HG02840 (cell line): ENCODE results near the gene KLHL22.
"Not testable (repeated sequence)": the region's sequence is repeated elsewhere in the genome, so short reads cannot be mapped to it uniquely, and the experiment has no call there.

ENCODE experiments used
- ATAC-seq: cut with Tn5 transposase; IDR thresholded peaks from one replicate; pipeline ENCODE4 v1.9.1; 2021; ENCODE audit warnings: mild to moderate bottlenecking, moderate library complexity, moderate number of reproducible peaks; ENCODE audit not compliant: unreplicated experiment, low FRiP score

Gene KLHL22

DNA sequence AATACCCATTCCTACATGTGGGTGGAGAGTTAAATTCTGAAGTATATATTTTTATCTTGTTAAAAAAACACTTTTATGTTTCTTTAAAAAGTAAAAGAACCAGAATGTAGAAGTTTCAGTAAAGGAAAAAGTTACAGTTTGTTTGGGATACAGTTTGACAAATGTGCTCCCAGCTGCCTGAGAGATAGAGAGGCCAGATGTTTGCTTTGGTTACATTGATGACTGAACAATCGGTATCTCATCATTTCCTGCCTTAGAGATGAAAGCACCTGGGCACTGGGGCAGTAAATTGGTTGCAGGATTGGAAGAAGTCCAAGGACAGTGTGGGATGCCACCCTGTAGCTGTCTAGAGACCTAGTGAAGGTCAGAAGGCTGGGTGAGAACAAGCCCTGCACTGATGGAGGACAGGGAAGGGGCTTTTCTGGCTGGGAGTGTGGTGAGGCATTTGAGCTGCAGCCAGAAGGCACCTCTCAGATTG lies 28.4 kb upstream of the KLHL22 start:
- no peak for ATAC-seq

DNA sequence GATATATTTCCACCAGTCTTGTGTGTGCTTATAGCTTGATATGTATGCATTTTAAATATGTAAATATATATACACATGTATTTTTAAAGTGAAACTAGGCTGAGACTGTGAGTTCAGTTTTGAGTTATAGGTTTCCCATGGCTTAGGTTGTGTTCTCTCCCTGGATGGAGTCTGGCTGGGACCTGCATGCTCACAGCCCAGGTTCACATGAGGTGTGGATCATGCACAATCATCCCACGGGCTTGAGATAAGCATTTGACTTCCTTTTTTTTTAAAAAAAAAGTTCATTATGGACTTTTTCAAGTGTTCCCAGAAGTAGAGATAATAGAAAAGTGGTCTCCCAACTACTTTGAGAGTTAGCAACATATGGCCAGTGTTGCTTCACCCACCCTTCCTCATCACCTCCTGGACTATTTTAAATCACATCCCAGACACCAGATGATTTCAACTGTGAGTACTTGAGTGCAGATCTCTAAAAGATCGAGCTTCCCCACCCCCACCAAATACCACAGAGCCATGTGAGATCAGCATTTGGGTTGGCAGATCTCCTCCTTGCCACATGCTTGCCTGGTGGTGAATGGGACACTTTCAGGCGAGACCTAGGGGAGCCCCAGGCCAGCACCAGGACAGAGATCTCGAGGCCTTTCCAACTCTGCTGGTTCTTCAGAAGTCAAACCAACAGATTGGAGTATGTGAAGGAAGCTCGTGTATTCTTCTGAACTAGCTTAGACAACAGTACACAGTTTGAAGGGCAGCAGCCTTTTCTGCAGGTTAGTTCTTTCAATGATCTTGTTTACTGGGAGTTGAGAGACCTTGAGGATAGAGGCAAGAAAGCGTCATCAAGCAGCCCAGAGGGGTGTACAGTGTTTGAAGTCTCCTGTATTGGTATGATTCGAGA lies 27.7 kb upstream of the KLHL22 start:
- ATAC-seq, result no peak

DNA sequence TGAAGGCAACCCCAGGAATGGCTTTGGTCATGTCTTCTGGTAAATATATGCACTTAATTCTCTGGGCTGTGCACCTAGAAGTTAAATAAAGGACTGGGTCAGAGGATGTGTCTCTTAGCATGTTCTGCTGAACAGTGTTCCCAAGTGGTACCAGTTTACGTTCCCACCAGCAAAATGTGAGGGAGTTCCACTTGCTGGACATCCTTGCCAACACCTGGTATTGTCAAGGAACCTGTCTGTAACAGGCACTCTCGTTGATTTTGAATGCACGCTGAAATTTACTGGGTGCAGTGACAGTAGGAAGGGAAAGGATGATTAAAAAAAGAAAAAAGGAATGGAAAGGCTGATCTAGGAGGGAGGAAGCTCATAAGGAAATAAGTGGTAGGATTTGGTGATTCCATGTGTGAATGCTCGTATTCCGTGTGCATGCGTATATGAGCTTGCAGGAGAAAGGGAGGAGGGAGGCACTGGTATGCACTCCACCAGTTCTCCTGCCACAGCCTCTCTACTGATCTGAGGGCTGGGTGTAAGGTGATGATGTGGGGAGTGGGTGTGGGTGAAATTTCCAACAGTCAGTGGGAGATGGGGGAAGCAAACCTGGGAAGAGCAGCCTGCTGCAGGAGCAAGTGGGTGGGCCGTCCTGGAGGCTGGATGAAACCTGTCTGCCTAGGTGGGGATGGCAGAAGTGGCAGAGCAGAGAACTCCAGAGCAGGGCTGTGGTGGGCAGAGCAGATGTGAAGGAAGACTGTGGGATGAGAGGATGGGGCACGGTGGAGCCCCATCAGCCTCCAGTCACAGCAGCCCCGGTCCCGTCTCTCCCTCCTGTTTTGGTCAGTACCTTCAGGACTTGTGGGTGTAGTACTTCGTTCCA lies 26.8 kb upstream of the KLHL22 start:
- ATAC-seq, result no peak

DNA sequence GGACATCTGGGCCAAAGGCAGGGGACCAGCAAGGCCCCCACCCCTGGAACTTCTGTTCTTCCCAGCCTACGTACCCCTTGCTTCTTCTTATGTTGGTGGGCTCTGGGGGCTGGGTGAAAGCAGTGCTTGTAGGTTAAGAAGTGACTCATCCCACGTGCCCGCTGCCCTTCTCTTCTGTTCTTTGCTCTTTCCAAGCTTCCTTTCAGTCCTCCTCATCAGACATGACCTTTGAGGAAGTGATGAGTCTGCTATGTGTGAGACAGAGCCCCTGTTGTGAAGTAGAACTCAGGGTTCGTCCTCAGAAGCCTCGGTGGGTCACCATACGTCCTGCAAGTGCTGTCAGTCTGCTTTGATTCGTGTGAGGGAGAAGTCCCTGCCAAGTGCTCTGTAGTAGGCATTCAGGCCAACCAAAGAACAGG lies 24.5 kb upstream of the KLHL22 start:
- ATAC-seq, result no peak

DNA sequence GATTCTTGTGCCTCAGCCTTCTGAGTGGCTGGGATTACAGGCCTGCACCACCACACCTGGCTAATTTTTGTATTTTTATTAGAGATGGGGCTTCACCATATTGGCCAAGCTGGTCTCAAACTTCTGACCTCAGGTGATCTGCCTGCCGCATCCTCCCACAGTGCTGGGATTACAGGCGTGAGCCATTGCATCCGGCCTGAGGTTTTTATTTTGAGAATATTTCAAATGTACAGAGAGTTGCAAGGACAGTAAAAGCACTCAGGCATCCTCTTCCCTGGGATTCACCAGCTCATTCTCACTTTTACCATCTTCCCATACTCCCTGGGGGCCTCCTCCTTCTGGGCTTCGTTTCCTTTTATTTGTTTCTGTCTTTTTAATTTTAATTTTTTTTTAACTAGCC lies 24.0 kb upstream of the KLHL22 start:
- ATAC-seq, result no peak

DNA sequence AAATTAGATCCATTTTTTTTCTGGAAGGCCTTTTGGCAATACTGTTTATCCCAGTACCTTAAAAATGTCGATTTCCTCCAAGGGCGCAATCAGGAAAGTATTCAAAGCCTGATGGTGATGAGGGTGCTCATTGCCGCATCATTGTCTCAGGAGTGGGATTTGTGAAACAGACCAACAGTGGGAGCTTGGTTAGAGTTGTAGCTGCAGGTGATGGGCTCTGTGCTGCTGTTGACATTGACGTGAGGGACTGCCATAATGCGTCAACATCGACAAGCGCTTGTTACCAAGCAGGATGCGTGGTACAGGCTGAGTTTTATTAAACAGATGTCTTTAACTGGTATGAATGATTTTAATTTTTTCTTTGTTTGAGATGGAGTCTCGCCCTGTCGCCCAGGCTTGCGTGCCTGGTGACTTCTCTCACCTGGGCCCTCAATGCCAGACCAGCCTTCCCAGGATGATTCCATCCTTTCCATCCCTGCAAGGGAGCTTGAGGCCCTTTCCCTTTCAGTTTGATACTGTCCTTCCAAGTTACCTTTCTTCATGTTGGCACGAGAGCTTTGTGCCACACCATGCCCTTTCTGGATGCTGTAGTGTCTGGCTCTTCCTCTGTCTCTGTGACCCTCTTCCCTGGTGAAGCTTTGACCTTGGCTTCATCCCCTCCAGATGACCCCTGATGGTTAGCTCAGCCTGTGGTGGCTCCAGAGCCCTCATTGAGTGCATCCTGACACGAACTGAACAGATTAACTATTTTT lies 22.4 kb upstream of the KLHL22 start:
- ATAC-seq, result no peak

DNA sequence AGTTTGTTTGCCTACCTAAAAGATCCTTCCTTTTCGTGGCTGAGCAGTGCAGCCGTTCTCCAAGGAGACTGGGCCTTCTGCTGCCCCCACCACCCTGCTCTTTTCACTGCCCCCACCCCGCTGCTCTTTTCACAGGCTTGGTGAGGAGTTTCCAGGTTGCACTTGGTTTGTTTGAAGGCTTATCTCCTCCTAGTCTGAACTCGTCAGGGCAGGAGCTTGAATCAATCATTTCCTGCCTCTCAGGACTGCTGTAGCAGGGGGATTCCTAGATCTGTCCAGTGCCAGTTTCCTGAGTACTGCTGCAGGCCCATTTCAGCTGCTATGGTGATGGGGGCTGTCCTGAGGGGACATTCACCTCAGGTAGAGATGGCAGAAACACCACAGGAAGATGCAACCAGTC lies 21.8 kb upstream of the KLHL22 start:
- no peak for ATAC-seq

DNA sequence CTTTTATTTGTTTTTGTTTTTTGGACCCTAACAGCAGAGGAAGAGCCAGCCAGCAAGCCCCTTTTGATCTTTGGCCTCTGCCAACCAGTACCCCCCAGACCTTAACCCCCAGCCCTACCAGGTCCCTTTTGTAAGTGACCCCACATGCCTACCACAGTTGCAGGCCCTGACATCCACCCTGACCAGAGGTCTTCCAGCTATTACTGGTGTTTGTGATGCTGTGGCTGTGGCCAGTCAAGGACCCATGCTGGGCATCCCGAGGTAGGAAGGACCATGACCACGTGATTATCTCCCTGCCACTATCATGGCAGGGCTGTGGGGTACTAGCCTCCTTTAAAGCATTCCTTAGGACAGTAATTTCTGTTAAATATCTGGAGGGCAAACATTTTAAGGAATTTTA lies 20.8 kb upstream of the KLHL22 start:
- no peak for ATAC-seq

DNA sequence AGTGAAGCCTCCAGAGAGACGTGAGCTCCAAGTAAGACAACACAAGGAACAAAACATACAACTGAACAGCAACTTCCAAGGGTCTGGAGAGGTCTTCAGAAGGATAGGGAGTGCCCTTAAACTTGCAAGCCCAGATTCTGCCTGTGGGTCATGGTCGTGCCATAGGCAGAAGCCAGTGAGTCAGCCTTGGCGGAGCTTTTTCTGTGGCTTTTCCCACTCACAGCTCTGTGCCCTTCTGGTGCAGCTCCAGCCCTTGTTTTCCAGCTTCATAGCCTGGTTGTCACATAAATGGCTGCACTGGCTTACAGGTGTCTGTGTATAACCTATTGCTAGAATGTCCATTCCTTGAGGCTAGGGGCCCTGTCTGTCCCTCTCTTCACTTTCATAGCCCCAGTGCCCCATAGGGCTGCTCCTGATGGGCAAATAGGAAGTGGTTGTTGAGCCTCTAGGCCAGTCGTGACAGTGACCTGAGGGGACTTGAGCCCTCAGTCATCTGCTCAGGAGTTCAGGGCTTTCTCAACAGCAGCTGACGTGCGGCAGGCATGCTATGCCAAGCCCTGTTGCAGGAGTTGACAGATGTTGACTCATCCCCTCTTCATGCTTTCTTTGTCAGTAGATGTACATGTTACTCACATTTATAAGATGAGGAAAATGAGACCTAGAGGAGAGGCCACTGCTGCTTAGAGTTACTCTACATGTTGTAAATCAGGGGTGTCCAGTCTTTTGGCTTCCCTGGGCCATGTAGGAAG lies 19.2 kb upstream of the KLHL22 start:
- ATAC-seq, result no peak

DNA sequence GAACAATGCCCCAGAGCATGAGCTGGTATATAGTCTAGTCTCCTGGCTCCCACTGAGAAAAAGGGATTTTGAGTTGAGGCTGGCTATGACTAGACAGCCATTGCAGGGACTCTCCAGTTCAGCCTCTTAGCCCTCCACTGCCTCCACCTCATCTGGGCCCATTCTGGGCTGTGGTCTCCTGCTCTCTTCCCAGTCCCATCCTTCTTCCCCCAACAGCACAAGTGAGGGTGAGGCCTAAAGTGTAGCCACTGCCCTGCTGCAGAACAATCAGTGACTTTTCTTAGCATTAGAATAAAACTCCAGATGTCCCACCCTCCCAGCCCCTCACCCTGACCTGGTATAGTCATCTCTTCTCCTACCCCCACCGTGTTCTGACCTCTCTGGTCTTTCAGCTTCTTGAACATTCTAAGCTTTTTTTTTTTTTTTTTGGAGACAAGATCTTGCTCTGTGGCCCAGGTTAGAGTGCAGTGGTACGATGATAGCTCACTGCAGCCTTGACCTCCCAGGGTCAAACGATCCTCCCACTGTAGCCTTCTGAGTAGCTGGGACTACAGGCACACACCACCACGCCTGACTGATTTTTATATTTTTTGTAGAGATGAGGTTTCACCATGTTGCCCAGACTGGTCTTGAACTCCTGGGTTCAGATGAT lies 16.1 kb upstream of the KLHL22 start:
- ATAC-seq, result no peak

DNA sequence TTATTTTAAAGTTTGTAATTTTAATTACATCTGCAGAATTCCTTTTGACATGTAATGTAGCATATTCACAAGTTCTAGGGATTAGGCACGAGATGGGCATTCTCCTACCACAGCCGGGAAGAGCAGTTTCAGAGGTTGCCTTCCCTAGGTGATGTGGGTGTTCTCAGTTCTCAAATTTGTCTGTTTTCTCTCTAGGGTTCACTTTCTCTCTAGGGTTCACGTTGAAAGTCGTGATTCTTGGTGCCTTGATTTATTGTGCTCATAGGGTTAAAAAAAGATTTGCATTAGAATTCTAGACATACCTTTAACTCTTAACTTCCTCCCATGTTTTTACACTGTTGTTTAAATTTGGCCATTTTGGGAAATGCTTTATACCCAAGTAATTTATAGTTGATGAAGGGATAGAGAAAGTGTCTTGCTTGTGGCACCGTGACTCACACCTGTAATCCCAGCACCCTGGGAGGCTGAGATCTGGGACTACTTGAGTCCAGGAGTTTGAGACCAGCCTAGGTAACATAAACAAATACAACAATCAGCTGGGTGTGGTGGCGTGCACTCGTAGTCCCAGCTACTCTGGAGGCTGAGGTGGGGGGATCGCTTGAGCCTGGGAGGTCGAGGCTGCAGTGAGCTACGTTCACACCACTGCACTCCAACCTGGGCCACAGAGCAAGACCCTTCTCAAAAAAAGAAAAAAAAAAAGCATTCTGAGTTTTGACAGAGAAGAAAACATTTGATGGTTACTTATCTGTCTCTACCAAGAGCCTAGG lies 15.4 kb upstream of the KLHL22 start:
- ATAC-seq, result no peak

DNA sequence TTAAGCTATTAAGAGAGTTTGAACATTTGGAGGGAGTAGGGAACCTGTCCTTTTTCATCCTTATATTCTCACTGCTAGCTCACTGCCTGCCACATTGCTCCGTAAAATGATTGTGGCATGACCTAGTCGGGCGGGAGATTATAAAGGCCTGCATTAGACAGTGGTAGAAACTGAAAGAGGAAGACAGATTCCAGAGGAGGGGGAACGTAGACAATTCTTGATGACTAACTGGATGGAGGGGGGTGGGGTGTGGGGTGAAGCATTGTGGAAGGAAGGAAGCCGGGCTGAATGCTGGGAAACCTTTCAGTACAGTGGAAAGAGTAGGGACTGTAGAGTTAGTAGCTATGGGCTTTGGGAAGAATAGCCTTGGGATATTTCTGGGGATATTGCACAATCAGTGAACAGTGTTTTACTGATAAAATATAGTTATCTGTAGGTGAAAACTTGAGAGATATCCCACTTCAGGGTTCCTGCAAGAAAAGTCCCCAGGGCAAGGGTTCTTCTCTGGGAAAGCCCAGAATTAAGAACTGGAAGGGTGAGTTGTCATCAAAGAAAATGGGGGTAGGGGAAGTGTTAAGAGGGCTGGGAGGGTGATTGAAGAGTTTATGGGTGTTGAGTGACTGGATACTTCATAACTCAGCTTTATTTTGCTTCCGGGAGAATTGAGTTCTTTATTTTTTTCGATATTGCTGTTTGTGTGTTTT lies 13.9 kb upstream of the KLHL22 start:
- ATAC-seq, result no peak

DNA sequence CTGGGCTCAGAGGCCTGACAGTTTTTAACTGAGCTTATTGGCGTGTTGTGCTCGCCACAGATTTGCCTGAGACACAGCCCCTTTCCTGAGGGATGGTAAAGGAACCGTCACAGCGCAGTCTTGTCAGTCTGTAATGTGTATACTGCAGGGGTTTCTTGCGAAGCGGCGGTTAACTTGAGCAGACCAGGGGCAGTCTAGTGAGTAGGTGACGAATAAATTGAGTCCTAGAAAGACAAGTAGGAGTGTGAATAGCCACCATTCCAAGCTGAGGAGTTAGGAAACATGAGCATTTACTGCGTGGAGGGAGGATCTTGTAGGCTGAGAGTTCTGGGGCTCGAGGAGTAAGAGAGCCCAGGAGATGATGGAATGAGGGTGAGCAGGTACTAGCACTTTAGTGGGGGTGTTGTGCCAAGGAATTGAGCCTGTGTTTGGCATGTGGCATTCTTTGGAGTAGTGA lies 13.2 kb upstream of the KLHL22 start:
- no peak for ATAC-seq

DNA sequence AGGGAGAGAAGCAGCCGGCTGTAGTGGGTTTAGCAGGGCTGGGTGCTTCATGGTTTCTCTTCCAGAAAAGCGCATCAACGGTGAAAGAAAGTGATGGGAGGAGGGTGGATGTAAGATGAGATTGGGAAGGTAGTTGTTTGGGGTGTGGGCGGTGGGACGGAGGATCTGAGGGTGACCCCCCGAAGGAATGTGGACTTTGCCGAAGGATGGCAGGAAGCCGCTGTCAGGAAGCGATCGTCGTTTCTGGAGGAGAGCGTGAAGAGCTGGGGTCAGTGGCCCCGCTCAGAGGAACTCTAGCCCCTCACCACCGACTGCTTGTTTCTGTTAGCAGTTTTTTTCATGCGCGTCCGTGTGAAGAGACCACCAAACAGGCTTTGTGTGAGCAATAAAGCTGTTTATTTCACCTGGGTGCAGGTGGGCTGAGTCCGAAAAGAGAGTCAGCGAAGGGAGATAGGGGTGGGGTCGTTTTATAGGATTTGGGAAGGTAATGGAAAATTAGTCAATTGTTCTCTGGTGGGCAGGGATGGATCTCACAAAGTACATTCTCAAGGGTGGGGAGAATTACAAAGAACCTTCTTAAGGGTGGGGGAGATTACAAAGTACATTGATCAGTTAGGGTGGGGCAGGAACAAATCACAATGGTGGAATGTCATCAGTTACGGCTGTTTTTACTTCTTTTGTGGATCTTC lies 12.6 kb upstream of the KLHL22 start:
- not testable (repeated sequence) for ATAC-seq

DNA sequence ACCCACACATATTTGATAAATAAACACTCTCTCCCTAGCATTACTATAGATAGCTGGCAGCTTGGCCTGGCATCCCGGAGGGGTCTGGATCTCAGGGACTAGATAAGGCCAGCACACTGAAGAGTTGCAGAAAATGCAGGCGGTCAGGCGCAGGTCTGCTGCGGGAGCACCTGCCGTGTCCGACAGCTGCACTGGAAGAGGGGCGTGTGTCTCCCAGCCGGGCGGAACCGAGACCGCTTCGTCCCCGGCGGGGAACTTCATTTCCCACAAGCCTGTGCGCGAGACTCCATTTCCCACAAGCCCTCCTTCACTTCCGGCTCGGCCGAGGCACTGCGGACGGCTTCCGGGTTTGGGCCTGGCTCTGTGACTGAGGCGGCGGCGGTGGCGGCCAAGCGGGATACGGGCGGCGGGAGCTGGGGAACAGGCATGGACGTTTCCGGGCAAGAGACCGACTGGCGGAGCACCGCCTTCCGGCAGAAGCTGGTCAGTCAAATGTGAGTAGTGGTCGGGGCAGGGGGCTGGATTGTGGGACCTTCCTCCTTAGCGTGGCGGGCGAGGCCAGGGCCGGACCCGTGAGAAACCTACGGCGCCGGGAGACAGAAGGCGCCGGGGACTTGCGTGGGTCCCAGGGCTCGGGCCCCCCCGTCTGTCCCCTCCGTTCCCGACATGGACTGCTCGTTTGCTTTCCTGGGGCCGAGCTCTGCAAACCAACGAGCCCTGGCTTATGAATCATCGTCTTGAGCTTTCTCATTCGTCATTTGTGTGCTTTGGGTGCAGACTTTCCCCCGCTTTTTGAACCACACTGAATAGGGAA lies 11.9 kb upstream of the KLHL22 start, which contains the start of gene MED15:
Gene MED15 (plus strand): TSS at position 358 of the 814 bp plus-strand sequence. CDS start 69 bp downstream, at position 427.
- peak; percentile 68 for ATAC-seq

DNA sequence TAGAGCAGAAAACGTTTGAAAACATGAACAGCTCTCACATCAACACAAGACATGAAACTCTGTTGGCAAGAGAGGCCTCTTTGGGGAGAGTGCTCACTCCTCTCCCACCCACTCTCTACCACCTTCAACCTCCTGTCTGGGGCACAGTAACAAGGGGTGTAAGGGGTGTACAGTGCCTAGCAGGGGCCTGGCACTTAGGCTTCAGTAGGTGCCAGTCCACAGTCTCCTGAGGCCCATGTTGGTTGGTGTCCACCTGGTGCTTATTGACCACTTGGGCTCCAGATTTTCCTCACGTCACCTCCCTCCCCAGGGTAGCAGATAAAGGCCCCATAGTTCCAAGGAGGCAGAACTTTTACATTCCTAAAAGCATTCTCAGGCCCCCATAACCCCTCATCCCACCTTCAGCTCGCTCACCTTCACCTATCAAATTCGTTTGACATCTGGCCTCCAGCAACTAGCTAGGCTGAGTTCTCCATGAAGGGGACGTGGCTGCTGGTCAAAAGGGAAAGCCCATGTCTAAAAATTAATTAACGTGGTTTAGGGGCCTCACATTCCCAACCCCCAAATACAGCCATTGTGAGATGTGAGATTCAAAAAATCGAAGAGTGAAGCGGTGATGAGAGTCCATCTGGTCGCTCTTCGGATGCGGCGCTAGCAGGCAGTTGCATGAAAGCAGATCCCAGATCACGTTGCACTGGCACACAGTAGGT lies 11.1 kb upstream of the KLHL22 start:
- no peak for ATAC-seq
